HepG2 (cell line): ENCODE results near the gene ODAD4.

Source experiments
- EZH2 ChIP-seq: conservative IDR thresholded peaks from 2 replicates; pipeline ENCODE4 v1.6.1; 2012; ENCODE audit warnings: mild to moderate bottlenecking, low read depth, low read length, moderate library complexity
- SETDB1 ChIP-seq: sonication (generic); formaldehyde crosslinking; IDR thresholded peaks from 2 replicates; pipeline ENCODE4 v1.5.1; 2020; ENCODE audit warnings: missing genetic modification reagents, mild to moderate bottlenecking, borderline replicate concordance

DNA sequence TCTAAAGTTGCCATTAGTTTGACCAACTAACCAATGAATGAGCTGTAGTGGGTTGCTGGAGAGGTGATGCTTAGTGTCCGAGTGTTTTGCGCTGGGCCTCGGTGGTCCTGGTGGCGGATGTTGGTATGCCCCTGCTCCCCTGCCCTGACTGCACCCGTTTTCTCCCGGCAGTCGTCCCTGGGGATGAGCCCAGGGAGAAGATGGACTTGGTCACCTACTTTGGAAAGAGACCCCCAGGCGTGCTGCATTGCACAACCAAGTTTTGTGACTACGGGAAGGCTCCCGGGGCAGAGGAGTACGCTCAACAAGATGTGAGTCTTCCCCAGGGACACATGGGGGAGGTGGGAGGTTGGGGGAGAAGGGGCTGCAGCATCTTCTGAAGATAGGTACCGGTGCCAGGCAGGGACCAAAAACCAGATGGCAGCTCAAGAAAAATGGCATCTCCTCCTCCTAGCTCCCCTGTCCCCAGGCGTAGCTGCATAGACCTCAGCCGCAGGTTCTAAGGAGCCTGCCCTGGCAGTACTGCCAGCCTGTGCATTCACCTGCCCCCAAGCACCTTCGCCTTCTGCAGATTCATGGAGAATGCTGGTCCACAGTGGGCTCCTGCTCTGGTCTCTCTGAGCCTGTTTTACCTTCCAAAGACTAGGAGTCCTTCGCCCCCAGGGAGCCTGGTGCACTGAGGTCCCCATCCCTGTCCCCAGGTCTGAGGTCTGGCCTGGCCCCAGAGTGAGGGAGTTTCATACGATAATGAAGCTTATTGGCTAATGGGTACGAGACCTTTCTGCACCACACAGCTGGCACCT lies 41.5 kb downstream of the ODAD4 start:
- TF ChIP-seq EZH2 = no peak
- no peak for TF ChIP-seq SETDB1
